HepG2 (cell line): Measurements from ENCODE around the gene MMP25. TPM values are rescaled to one million over a fixed set of nuclear protein-coding genes. Genes with fewer than 3 reads are reported as not detected.
A peak's percentile ranks its signal among the peaks of the same experiment; 100 is the strongest.
"Not testable (repeated sequence)": the region's sequence is repeated elsewhere in the genome, so short reads cannot be mapped to it uniquely, and the experiment has no call there.

Experiments used
- ATAC-seq: fragments of 200-7000 bp; cut with Tn5 transposase; 3 replicates; pipeline ENCODE4 v1.9.1; 2020; ENCODE audit warnings: mild to moderate bottlenecking, moderate library complexity
- BruUV-seq: library from RNA; stranded (reverse); fragments of 400-500 nt; replicated peaks from 2 replicates; lab custom pipeline; 2021; lab: Mats Ljungman, UMichigan
- CTCF ChIA-PET: fragments of 300-600 bp; formaldehyde crosslinking; extraction: SDS; loops from one replicate; lab custom pipeline; 2021; ENCODE audit warnings: low total read pairs, inconsistent platforms, low intra/inter-chr PET ratio; lab: Yijun Ruan, JAX
- POLR2A ChIA-PET: fragments of 350-600 bp; sonication (Branson Sonifier 250); formaldehyde crosslinking; loops from one replicate; lab custom pipeline; 2020; ENCODE audit warnings: antibody characterized with exemption, inconsistent platforms; lab: Yijun Ruan, JAX
- DNase-seq: peaks from one replicate; pipeline ENCODE4 v3.0.0-alpha.2; 2015; ENCODE audit warnings: low spot score
- FAIRE-seq: peaks from 3 replicates; lab custom pipeline; 2011; peaks lifted over from hg19 to GRCh38; lab: Jason Lieb, UNC
- H2AFZ ChIP-seq: one replicate; pipeline ENCODE4 v1.6.1; 2011; ENCODE audit warnings: low read length, inconsistent platforms
- H3K27ac ChIP-seq: fragments of 300-600 bp; 3 replicates; pipeline ENCODE4 v1.8.0; 2011; ENCODE audit warnings: mixed run types, mild to moderate bottlenecking, mixed read lengths, low read length, inconsistent platforms; ENCODE audit not compliant: insufficient read depth; ENCODE audit errors: extremely low read length
- H3K27me3 ChIP-seq, 2 experiments: fragments of 200-600 bp in 1 of 2; 2 replicates in 1 of 2; 3 replicates in 1 of 2; pipeline versions ENCODE4 v1.6.0 to v1.8.0; 2011; ENCODE audit warnings: low read length in 2 of 2, mild to moderate bottlenecking in 2 of 2, moderate library complexity in 2 of 2, inconsistent platforms in 1 of 2; ENCODE audit not compliant: insufficient read depth in 2 of 2, control insufficient read depth in 1 of 2
- H3K36me3 ChIP-seq, 2 experiments: fragments of 200-600 bp in 1 of 2; replicated peaks in 1 of 2; 2 replicates in 1 of 2; 3 replicates in 1 of 2; pipeline versions ENCODE4 v1.5.1 to v1.8.0; 2011; ENCODE audit warnings: low read length in 2 of 2, inconsistent platforms in 1 of 2; ENCODE audit not compliant: insufficient read depth in 2 of 2, control insufficient read depth in 1 of 2
- H3K4me1 ChIP-seq: 2 replicates; pipeline ENCODE4 v1.5.1; 2012; ENCODE audit warnings: low read length, inconsistent platforms; ENCODE audit not compliant: insufficient read depth
- H3K4me2 ChIP-seq: 2 replicates; pipeline ENCODE4 v1.6.0; 2011; ENCODE audit warnings: low read depth, low read length, inconsistent platforms
- H3K4me3 ChIP-seq, 3 experiments: fragments of 200-600 bp in 1 of 3; sonication (generic), shearing (Covaris generic) in 1 of 3; replicated peaks in 1 of 3; 2 replicates each; pipeline ENCODE4 v1.5.1; 2011 to 2016; ENCODE audit warnings: low read length in 3 of 3, inconsistent platforms in 2 of 3, low read depth in 2 of 3, mild to moderate bottlenecking in 2 of 3, control low read depth in 1 of 3, mixed read lengths in 1 of 3; ENCODE audit not compliant: insufficient read depth in 1 of 3
- H3K79me2 ChIP-seq: one replicate; pipeline ENCODE4 v1.6.1; 2011; ENCODE audit warnings: low read length, inconsistent platforms; ENCODE audit not compliant: insufficient read depth
- H3K9ac ChIP-seq: 2 replicates; pipeline ENCODE4 v1.6.0; 2011; ENCODE audit warnings: mild to moderate bottlenecking, low read depth, low read length, inconsistent platforms; ENCODE audit not compliant: insufficient read depth
- H3K9me3 ChIP-seq: 2 replicates; pipeline ENCODE4 v1.5.1; 2012; ENCODE audit warnings: mild to moderate bottlenecking, low read length
- H4K20me1 ChIP-seq: 2 replicates; pipeline ENCODE4 v1.6.0; 2011; ENCODE audit warnings: inconsistent platforms, mild to moderate bottlenecking, low read length, moderate library complexity; ENCODE audit not compliant: insufficient read depth
- CHCHD3 ChIP-seq: sonication (generic); formaldehyde crosslinking; IDR thresholded peaks from 2 replicates; pipeline ENCODE4 v1.8.0; 2022; ENCODE audit warnings: mild to moderate bottlenecking, missing genetic modification reagents, moderate library complexity
- DNMT3B ChIP-seq: conservative IDR thresholded peaks from 2 replicates; pipeline ENCODE4 v1.6.1; 2016; ENCODE audit warnings: missing biosample characterization, control low read depth
- FOSL1 ChIP-seq: sonication (generic); formaldehyde crosslinking; IDR thresholded peaks from 2 replicates; pipeline ENCODE4 v1.9.0; 2021; ENCODE audit warnings: missing genetic modification reagents, borderline replicate concordance
- HHEX ChIP-seq: IDR thresholded peaks from 2 replicates; pipeline ENCODE4 v1.6.1; 2016; ENCODE audit warnings: control low read depth
- HMGXB4 ChIP-seq, 2 experiments: sonication (generic) in 1 of 2; formaldehyde crosslinking in 1 of 2; IDR thresholded peaks; 2 replicates each; pipeline versions ENCODE4 v1.4.0 to v1.6.1; 2018 to 2020; ENCODE audit warnings: missing genetic modification reagents in 2 of 2, borderline replicate concordance in 1 of 2, low read depth in 1 of 2, mild to moderate bottlenecking in 1 of 2, missing biosample characterization in 1 of 2
- KLF11 ChIP-seq: IDR thresholded peaks from 2 replicates; pipeline ENCODE4 v1.6.1; 2016; ENCODE audit warnings: missing compliant biosample characterization
- NFIB ChIP-seq: sonication (generic); formaldehyde crosslinking; IDR thresholded peaks from 2 replicates; pipeline ENCODE4 v1.9.0; 2021; ENCODE audit warnings: missing genetic modification reagents, mild to moderate bottlenecking, borderline replicate concordance
- POLR2AphosphoS5 ChIP-seq: IDR thresholded peaks from 2 replicates; pipeline ENCODE4 v1.6.1; 2012; ENCODE audit warnings: low read depth, low read length
- SMARCE1 ChIP-seq: fragments of 450-650 bp; IDR thresholded peaks from 2 replicates; pipeline ENCODE4 v1.6.1; 2017; ENCODE audit warnings: borderline replicate concordance
- SMYD3 ChIP-seq: sonication (generic); formaldehyde crosslinking; IDR thresholded peaks from 2 replicates; pipeline ENCODE4 v1.8.1; 2023; ENCODE audit warnings: mild to moderate bottlenecking, missing genetic modification reagents
- SP4 ChIP-seq: sonication (generic); formaldehyde crosslinking; IDR thresholded peaks from 2 replicates; pipeline ENCODE4 v1.8.1; 2023; ENCODE audit warnings: mild to moderate bottlenecking, missing genetic modification reagents
- WIZ ChIP-seq: sonication (generic); formaldehyde crosslinking; IDR thresholded peaks from 2 replicates; pipeline ENCODE4 v1.5.1; 2020; ENCODE audit warnings: mild to moderate bottlenecking, missing genetic modification reagents
- ZNF253 ChIP-seq: sonication (generic); formaldehyde crosslinking; IDR thresholded peaks from 2 replicates; pipeline ENCODE4 v1.8.0; 2022; ENCODE audit warnings: mild to moderate bottlenecking, missing genetic modification reagents, borderline replicate concordance
- ZNF264 ChIP-seq: sonication (generic); formaldehyde crosslinking; IDR thresholded peaks from 2 replicates; pipeline ENCODE4 v1.4.0; 2020; ENCODE audit warnings: missing genetic modification reagents
- ZNF709 ChIP-seq: sonication (generic); formaldehyde crosslinking; IDR thresholded peaks from 2 replicates; pipeline ENCODE4 v1.5.0; 2020; ENCODE audit warnings: mild to moderate bottlenecking, missing genetic modification reagents
- ZNF766 ChIP-seq: sonication (generic); formaldehyde crosslinking; IDR thresholded peaks from 2 replicates; pipeline ENCODE4 v1.5.0; 2020; ENCODE audit warnings: missing genetic modification reagents, borderline replicate concordance
- WGBS: methylation state at CpG from one replicate; pipeline ENCODE4 v1.1.6; 2017; ENCODE audit warnings: low lambda C conversion rate; 5-methylcytosine and 5-hydroxymethylcytosine counted together
- in situ Hi-C: cut with HindIII; loops from 2 replicates; pipeline ENCODE4 v1.10.0; 2017; ENCODE audit warnings: low pct_unique_long_range_greater_than_20kb; ENCODE audit not compliant: extremely low pct_ligation_motif_present
- intact Hi-C: fragments of 100-400 bp; cut with micrococcal nuclease; formaldehyde crosslinking; loops from one replicate; pipeline ENCODE4 v1.10.0; 2022; ENCODE audit not compliant: unreplicated experiment
- polyA plus RNA-seq, 8 experiments: library from polyadenylated mRNA; depleted of rRNA in 3 of 8; stranded (reverse) in 7 of 8; unstranded in 1 of 8; fragments of >200 nt; fragmentation: Illumina TruSeq in 4 of 8; extraction: Trizol in 4 of 8; gene quantifications; 2 replicates each; pipeline versions ENCODE4 v1.2.1 to v1.2.3, GENCODE V29; 2011 to 2016; ENCODE audit warnings: low read depth in 4 of 8, missing spikeins in 1 of 8, mixed read lengths in 1 of 8; ENCODE audit not compliant: insufficient read depth in 1 of 8
- total RNA-seq, 5 experiments: library from RNA; depleted of rRNA; stranded (reverse); fragments of >200 nt; fragmentation: Illumina TruSeq; extraction: Trizol; gene quantifications; 2 replicates each; pipeline ENCODE4 v1.2.3, GENCODE V29; 2016; ENCODE audit warnings: low read depth in 1 of 5
- TF ChIP-seq, protein P1 (sequence below): IDR thresholded peaks from 2 replicates; pipeline ENCODE4 v1.6.1; 2016

The MMP25 gene
- total and polyA plus RNA-seq, 2 of the 13 experiments (the other 11 are each of a cell fraction or from before 2014, with no cell fraction given): 0.04 to 0.08 TPM

DNA sequence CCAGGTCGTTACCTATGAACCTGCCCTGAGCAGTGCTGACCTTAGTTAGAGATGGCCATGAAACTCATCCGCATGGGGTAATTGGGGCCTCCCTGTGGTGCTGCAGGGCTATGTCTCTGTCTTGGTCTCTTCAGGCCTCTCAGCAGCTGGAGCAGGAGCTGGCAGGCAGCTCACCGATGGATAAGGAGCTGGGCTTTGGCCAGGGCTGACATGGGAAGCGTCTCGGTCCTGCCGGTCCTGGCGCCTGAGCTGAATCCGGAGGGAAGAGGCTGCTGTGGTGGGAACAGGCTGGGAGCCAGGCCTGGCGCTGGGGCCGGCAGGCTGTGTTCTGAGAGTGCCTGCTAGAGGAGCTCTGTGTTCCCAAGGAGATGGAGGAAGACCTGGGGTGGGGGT lies 29.2 kb downstream of the MMP25 start:
- ATAC-seq: peak; percentile 35
- POLR2A ChIA-PET: interaction anchor here (3.0 to 3.8 kb wide), 2 partner anchors 10 to 12 kb away, joined by 8 to 20 read pairs; partner anchors contain the start of gene IL32

GRCh38 chr16:3075946-3076345 lies 29.6 kb downstream of the MMP25 start:
- H3K4me2 ChIP-seq, intact Hi-C loops, H3K9ac ChIP-seq, H3K4me1 ChIP-seq, in situ Hi-C loops, CTCF ChIA-PET, H3K9me3 ChIP-seq, H2AFZ ChIP-seq, FAIRE-seq, DNase-seq, BruUV-seq, H3K79me2 ChIP-seq, ATAC-seq, H3K4me3 ChIP-seq, H4K20me1 ChIP-seq, H3K36me3 ChIP-seq, H3K27ac ChIP-seq: not testable (repeated sequence)
- 60% methylated on average over 6 of the region's 6 CpGs for WGBS
- POLR2A ChIA-PET: interaction anchor here (3.0 to 3.8 kb wide), 2 partner anchors 11 kb away, joined by 8 to 20 read pairs; partner anchors contain the start of gene IL32
- H3K27me3 ChIP-seq: peaks cover 4 to 18% of the 10 kb centered on the region in 2 experiments; a peak in 3 of 5 replicates

More for the DNA sequence above, 29.2 kb downstream of the MMP25 start:
- no peak overlapping the region for H2AFZ ChIP-seq
- H3K9me3 ChIP-seq: no peaks in the 10 kb centered on the region
- no peak for DNase-seq
- H3K4me1 ChIP-seq: peaks cover 9% of the 10 kb centered on the region
- H3K79me2 ChIP-seq: no peaks in the 10 kb centered on the region
- H4K20me1 ChIP-seq: no peaks in the 10 kb centered on the region
- CTCF ChIA-PET: no interaction called here
- 32% methylated on average over 8 of the region's 10 CpGs for WGBS
- H3K4me2 ChIP-seq: no peak overlapping the region; the same call in 1 of the 2 replicates
- TF ChIP-seq ZNF766 (CRISPR knock-in tag) (no peak), ZNF264 (no peak), POLR2AphosphoS5 (no peak), NFIB (no peak), SP4 (CRISPR knock-in tag) (no peak), FOSL1 (CRISPR knock-in tag) (no peak), CHCHD3 (CRISPR knock-in tag) (no peak), WIZ (no peak), ZNF709 (no peak), DNMT3B (CRISPR knock-in tag) (no peak), ZNF253 (CRISPR knock-in tag) (no peak), KLF11 (no peak), HMGXB4 (CRISPR knock-in tag; IDR thresholded peaks at IDR 0.05; ENCODE audit: borderline replicate concordance in 1 of 2, low read depth in 1 of 2) (no peak), SMYD3 (CRISPR knock-in tag) (no peak), HHEX (no peak), SMARCE1 (no peak)
- TF ChIP-seq, protein P1, sequence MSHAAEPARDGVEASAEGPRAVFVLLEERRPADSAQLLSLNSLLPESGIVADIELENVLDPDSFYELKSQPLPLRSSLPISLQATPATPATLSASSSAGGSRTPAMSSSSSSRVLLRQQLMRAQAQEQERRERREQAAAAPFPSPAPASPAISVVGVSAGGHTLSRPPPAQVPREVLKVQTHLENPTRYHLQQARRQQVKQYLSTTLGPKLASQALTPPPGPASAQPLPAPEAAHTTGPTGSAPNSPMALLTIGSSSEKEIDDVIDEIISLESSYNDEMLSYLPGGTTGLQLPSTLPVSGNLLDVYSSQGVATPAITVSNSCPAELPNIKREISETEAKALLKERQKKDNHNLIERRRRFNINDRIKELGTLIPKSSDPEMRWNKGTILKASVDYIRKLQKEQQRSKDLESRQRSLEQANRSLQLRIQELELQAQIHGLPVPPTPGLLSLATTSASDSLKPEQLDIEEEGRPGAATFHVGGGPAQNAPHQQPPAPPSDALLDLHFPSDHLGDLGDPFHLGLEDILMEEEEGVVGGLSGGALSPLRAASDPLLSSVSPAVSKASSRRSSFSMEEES (CRISPR knock-in tag): no peak
- TF ChIP-seq, all 625 proteins: peak for 0
- no peak for FAIRE-seq
- Histone ChIP-seq H3K36me3 (no peaks in the 10 kb centered on the region), H3K4me3 (no peak overlapping the region), H3K27ac (no peak overlapping the region), H3K27me3 (peaks cover 2 to 18% of the 10 kb centered on the region in 2 experiments; a peak in 3 of 5 replicates), H3K9ac (no peak overlapping the region)
- no TSS peak for BruUV-seq
- intact Hi-C loops (no loop called here), in situ Hi-C loops (no loop called here)
